Right hindlimb (tissue), 1 donor: ENCODE data around the gene CLCN5.
"Not testable (repeated sequence)": the region's sequence is repeated elsewhere in the genome, so short reads cannot be mapped to it uniquely, and the experiment has no call there.

Experiments
- DNase-seq: peaks from one replicate; pipeline ENCODE4 v3.0.0-alpha.2; 2018

CLCN5 gene

GRCh38 chrX:49996474-49996873 is 74.1 kb downstream of the CLCN5 start:
- no peak for DNase-seq

GRCh38 chrX:49999087-49999486 is 76.7 kb downstream of the CLCN5 start:
- DNase-seq = no peak

DNA sequence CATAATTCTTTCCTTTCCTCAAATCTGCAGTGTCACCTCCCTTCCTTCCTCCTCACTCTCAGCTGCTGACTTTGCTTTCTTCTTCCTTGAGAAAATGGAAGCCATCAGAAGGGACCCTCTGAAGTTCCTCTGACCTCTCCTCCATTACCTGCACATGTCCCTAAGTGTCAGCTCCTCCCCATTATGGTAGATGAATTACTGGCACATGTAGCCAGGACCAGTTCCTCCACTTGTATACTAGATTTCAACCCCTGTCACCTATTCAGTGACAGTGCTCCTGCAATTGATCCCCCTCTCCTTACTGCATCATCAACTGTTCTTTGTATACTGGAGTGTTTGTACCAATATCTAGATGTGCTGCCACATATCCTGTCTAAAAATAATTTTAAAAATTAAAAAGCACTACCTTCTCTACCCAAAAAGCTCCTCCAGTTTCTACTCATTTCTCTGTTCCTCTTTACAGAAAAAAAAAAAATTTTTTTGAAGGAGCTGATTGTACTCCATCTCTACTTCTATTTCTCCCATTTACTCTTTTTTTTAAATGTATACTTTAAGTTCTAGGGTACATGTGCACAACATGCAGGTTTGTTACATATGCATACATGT is 78.6 kb downstream of the CLCN5 start:
- DNase-seq = no peak

DNA sequence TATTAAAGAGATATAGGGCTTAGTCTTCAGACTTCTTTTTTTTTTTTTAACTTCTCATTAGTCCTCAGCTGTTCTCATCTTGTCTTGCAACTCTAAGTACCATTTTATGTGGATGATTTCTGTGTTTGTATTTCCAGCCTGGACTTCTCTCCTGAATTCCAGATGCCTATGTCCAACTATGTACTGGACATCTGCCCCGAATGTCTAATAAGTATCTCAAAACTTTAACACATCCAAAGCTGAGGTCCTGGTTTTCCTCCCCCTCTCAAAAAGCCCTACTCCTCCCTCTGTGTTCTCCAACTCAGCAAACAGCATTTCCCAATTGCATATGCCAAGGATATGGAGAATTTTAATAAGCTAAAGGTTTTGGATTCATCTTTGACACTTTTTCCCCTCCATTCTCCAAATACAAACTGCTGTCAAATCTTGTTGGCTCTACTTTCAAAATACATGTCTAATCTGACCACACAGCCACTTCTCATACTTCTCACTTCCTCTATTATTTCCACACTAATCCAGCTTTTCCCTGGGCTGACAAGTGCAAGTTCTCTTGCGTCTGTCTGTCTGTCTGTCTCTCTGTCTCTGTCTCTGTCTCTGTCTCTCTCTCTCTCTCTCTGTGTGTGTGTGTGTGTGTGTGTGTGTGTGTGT is 79.8 kb downstream of the CLCN5 start:
- DNase-seq = no peak

DNA sequence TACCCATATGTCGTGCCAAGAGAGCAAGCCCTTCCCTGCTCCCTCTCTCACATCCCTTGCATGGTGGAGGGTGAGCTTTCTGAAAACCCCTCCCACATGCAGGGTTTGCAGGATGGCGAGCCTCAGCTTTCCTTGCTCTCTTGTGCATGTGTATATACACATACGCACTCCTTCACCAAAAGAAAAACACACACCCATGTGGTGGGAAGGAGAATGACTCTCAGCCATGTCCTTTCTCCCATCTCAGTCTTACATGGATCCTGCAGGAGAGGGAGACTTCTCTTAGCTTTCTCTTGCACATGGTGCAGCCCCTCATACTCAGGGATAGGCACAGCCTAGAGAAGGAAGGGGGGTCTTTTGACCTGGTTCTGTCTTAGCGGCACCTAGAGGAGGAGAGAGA is 81.1 kb downstream of the CLCN5 start:
- DNase-seq = no peak

- DNase-seq = no peak
Measured at GRCh38 chrX:50003927-50004326, 81.5 kb downstream of the CLCN5 start.

- DNase-seq = not testable (repeated sequence)
Measured at GRCh38 chrX:50025591-50025990, 103.2 kb downstream of the CLCN5 start.

- DNase-seq = no peak
Measured at GRCh38 chrX:50035126-50035525, 112.7 kb downstream of the CLCN5 start.

DNA sequence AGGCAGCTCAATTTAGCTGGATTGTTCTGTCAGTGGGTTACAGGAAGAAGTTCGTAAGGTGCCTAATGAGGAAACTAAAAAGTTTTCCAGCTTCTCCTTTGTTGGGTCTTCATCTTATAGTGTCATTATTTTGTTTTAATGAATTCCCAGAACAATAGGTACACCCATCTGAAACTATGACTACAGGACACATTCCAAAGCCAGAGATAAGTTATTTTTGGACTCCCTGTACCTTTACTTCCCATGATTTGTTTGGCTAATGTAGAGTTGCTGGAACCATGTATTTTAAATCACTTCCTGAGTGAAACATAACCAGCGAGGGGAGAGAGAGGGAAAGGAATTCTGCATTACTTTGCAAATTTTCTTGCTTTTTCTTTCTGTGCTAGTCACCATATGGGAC is 114.0 kb downstream of the CLCN5 start:
- no peak for DNase-seq

GRCh38 chrX:50045823-50046222 is 123.4 kb downstream of the CLCN5 start:
- no peak for DNase-seq

- no peak for DNase-seq
Measured at GRCh38 chrX:50049228-50049627, 126.8 kb downstream of the CLCN5 start.

DNA sequence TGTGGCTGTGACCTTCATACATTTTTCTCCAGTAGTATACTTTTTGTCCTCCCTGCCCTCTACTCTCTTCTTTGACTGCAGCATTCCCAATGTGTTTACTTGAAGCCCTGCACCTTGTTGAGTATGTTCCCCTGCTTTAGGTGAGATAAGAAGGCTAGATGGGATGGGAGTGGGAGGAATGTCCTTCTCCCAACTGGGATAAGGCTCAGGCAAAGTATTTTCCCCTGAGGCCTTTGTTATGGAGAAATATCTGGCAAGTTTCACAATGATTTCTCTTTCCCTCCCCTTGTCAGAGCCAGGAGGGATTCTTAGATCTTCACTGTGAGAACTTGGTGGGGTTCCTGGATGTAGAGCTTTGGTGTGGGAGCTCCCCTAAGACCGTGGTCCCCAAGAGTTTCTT is 131.8 kb downstream of the CLCN5 start:
- no peak for DNase-seq

- no peak for DNase-seq
Measured at GRCh38 chrX:50066318-50066937, 144.0 kb downstream of the CLCN5 start.

GRCh38 chrX:50067435-50068284 is 145.3 kb downstream of the CLCN5 start:
- DNase-seq = peak; percentile 16

DNA sequence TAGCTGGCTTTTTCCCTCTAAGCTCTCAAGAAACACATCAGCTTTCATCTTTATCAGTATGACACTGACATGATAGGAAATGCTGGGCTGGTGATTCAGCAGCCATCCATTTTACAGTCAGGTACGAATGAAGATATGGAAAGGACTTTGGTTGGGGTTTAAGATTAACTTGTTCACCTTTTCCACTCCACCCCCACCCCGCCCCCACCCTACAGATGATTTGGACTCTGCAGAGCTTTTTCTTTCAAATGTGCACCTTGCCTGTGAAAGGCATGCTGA is 145.8 kb downstream of the CLCN5 start:
- no peak for DNase-seq

DNA sequence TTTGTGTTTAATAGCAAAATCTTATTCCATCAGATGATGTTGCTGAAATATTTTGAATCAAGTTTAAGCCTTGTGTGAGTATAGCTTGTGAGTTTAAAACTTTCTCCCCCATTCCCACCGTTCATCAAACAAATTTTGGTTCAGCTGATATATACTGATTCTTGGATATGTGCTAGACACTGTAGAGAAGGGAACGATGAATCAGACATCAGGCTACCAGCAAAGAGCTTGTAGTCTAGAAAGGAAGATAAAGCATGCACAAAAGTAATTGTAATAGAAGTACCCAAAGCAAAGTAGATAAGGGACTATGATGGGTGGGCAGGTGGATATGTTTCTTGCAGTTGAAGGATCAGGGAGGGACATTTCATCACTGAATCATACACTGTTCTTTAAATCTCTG is 146.5 kb downstream of the CLCN5 start:
- DNase-seq = no peak

GRCh38 chrX:50071494-50071893 is 149.1 kb downstream of the CLCN5 start:
- DNase-seq = no peak

DNA sequence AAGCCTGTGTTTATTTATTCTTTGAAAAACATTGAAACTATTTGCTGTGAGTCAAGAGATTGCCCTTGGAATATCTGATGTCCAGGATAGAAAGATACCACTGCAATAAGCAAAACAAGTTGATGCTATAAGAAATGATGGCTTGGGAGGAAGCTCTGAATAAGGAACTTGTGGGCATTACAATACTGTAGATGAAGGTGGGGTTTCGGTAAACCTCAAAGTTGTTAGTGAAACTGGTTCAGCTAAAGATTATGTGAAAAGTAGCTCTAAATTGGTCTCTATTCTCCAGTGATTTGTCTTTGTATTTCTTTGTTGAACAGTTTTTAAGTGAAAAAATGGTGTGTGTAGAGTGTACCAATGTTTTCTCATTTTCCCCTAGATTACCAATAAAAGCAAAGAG is 149.7 kb downstream of the CLCN5 start:
- DNase-seq = no peak

GRCh38 chrX:50073601-50074000 is 151.2 kb downstream of the CLCN5 start:
- no peak for DNase-seq

DNA sequence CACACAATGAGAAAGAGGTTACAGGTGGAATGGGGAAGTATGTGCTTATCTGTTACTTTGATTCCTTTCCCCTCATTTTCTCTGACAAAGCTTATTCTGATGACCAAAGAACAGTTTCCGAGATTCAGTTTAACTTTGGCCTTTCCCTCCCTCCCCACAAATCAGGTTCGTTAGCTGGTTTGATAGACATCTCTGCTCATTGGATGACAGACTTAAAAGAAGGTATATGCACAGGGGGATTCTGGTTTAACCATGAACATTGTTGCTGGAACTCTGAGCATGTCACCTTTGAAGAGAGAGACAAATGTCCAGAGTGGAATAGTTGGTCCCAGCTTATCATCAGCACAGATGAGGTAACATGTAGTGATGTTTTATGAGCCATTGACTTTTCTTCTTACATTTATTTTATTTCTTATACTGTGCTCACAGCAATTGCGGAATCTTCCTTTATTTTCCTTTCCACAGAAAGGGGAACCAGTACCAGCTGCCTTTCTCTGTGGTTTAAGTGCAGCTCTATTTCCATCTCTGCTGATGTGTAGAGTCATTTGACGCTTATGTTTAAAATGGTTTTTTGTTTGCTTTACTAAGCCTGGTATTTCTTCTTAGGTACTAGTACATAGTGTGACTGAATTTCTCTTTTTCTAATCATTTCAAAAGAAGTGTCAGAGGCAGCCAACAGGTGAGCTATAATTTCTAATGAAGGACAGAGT is 153.4 kb downstream of the CLCN5 start:
- DNase-seq = no peak

DNA sequence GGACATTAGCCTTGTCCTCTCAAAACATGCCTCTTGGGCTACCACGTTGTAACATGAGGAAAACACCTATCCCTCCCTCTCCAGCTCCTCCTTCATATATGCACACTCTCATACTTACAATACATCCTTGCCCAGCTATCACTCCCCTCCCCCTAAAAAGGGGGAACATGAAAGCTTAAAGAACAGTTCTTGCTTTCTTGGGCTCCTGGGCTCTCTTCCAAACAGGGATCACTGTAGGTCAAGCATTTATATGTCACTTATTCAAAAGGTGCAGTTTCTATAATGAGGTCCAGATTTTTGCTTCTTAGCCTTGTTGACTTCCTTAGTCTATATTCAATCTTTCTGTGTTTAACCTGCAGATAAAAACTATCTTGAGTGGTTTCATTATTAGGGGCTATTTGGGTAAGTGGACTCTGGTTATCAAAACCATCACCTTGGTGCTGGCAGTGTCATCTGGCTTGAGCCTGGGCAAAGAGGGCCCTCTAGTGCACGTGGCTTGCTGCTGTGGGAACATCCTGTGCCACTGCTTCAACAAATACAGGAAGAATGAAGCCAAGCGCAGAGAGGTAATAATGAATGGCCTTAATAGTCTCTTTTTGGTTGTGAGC is 159.0 kb downstream of the CLCN5 start:
- no peak for DNase-seq

DNA sequence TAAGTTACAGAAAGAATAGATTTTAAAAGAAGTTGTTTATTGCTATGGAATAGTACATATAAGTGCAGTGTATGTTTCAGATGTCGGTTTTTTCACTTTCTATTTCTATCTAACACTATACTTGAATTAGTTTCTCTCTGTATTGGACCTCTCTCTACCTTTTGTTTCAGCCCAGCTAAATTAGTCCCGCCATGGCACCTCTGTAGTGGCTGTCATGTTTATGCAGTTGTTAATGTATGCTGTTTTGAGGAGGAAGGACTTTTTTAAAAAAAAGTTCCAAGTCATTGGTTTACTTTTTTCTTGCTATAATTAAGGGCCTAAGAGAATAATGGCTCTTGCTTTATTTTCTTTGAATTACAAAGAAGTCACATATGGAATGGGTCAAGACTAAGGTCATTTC is 160.3 kb downstream of the CLCN5 start:
- DNase-seq = no peak

GRCh38 chrX:50088645-50089044 is 166.2 kb downstream of the CLCN5 start:
- DNase-seq = no peak
